Loucy (cell line): Measurements from ENCODE around the gene SNX24.

Experiments
- CTCF ChIP-seq: fragments of 200-600 bp; sonication (generic); conservative IDR thresholded peaks from 2 replicates; pipeline ENCODE4 v1.5.1; 2014; ENCODE audit warnings: mild to moderate bottlenecking, antibody characterized with exemption, low read length
- EZH2phosphoT487 ChIP-seq: fragments of 200-600 bp; IDR thresholded peaks from 2 replicates; pipeline ENCODE4 v1.6.1; 2018; ENCODE audit warnings: antibody characterized with exemption, mild to moderate bottlenecking, moderate library complexity, borderline replicate concordance

- no peak for TF ChIP-seq CTCF
- no peak for TF ChIP-seq EZH2phosphoT487
These were observed 190.5 kb downstream of the SNX24 start for GRCh38 chr5:123035918-123036390.
